Retinal pigment epithelial cell (primary cell): ENCODE measurements around the gene KIF14.
"Not testable (repeated sequence)": the region's sequence is repeated elsewhere in the genome, so short reads cannot be mapped to it uniquely, and the experiment has no call there.

ENCODE experiments used
- DNase-seq: peaks from one replicate; pipeline ENCODE4 v3.0.0-alpha.2; 2010; ENCODE audit warnings: low read depth
- H3K4me3 ChIP-seq: 2 replicates; pipeline ENCODE4 v1.5.1; 2011; ENCODE audit warnings: mild to moderate bottlenecking, low read length, control low read depth, moderate library complexity
- CTCF ChIP-seq: conservative IDR thresholded peaks from 2 replicates; pipeline ENCODE4 v1.5.1; 2011; ENCODE audit warnings: low read depth, low read length, control low read depth, inconsistent platforms

Gene KIF14

GRCh38 chr1:200642481-200642880 is 21.9 kb upstream of the KIF14 start:
- no peak for TF ChIP-seq CTCF
- DNase-seq: no peak
- H3K4me3 ChIP-seq: no peak overlapping the region

GRCh38 chr1:200640963-200641401 is 20.4 kb upstream of the KIF14 start:
- H3K4me3 ChIP-seq: no peak overlapping the region
- no peak for DNase-seq
- TF ChIP-seq CTCF: no peak

- no peak for TF ChIP-seq CTCF
- no peak for DNase-seq
- H3K4me3 ChIP-seq: no peak overlapping the region
Measured at GRCh38 chr1:200640373-200640962, 19.9 kb upstream of the KIF14 start.

GRCh38 chr1:200638073-200638472 is 17.5 kb upstream of the KIF14 start:
- DNase-seq: no peak
- no peak for TF ChIP-seq CTCF
- no peak overlapping the region for H3K4me3 ChIP-seq

- TF ChIP-seq CTCF: no peak
- H3K4me3 ChIP-seq: no peak overlapping the region
- DNase-seq: no peak
Measured at GRCh38 chr1:200636681-200637080, 16.1 kb upstream of the KIF14 start.

- no peak for DNase-seq
- no peak for TF ChIP-seq CTCF
- no peak overlapping the region for H3K4me3 ChIP-seq
Measured at GRCh38 chr1:200634261-200635122, 13.9 kb upstream of the KIF14 start.

- no peak overlapping the region for H3K4me3 ChIP-seq
- TF ChIP-seq CTCF: no peak
- no peak for DNase-seq
Measured at GRCh38 chr1:200631375-200631774, 10.8 kb upstream of the KIF14 start.

GRCh38 chr1:200630515-200630899 is 10.0 kb upstream of the KIF14 start:
- H3K4me3 ChIP-seq: not testable (repeated sequence)

More at GRCh38 chr1:200630515-200630899, 10.0 kb upstream of the KIF14 start:
- DNase-seq: not testable (repeated sequence)
